Ovary (tissue), 3 donors: Measurements from ENCODE around the gene FADS1.

Source experiments
- CTCF ChIP-seq, 3 donors: fragments of 450-650 bp in 2 of 3; fragments of 200-600 bp in 1 of 3; IDR thresholded peaks; one replicate each; pipeline versions ENCODE4 v1.5.1 to v1.8.0; 2016 to 2022; ENCODE audit warnings: antibody characterized with exemption in 3 of 3, mild to moderate bottlenecking in 1 of 3
- POLR2A ChIP-seq: fragments of 450-650 bp; IDR thresholded peaks from one replicate; pipeline ENCODE4 v1.6.1; 2017; ENCODE audit warnings: antibody characterized with exemption, mild to moderate bottlenecking, moderate library complexity
- donor health status: DM: no; HTN: no; CAD: no.

- TF ChIP-seq POLR2A (no peak), CTCF (IDR thresholded peaks at IDR 0.05) (no peak)
Observed at GRCh38 chr11:61800331-61801281, 16.2 kb downstream of the FADS1 start.
